ENCODE measurements around the gene DDAH2.

DNA sequence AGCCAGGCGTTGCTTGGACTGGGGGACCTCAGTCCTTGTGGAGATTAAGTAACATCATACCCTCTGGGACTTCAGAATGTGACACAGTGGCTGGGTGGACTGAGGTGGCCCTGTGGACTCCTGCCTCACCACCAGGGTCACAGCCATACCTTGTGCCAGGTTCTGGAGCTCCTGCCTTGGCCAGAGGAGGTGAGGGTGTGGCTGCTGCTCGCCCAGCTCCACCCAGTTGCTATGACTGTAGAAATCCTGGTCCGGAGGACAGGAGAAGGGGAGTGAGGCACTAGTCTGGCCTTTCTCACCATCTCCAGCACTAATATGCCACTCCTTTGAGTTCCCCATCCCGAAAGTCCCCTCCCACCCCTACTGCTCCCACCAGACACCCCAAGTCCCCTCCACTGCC lies 46.1 kb upstream of the DDAH2 start:
- TF ChIP-seq EP300 (IDR thresholded peaks at IDR 0.05; ENCODE audit: borderline replicate concordance) (no peak), YY1 (IDR thresholded peaks at IDR 0.05; ENCODE audit: low read depth) (no peak), FOXM1 (IDR thresholded peaks at IDR 0.05; ENCODE audit: borderline replicate concordance, low read depth) (no peak), NFIC (IDR thresholded peaks at IDR 0.05) (no peak), CREB1 (IDR thresholded peaks at IDR 0.05; ENCODE audit: low read depth) (no peak), TAF1 (IDR thresholded peaks at IDR 0.05; ENCODE audit: low read depth) (no peak), CEBPB (IDR thresholded peaks at IDR 0.05) (no peak), RAD21 (IDR thresholded peaks at IDR 0.05; ENCODE audit: low read depth) (no peak)
- TF ChIP-seq, protein P1, sequence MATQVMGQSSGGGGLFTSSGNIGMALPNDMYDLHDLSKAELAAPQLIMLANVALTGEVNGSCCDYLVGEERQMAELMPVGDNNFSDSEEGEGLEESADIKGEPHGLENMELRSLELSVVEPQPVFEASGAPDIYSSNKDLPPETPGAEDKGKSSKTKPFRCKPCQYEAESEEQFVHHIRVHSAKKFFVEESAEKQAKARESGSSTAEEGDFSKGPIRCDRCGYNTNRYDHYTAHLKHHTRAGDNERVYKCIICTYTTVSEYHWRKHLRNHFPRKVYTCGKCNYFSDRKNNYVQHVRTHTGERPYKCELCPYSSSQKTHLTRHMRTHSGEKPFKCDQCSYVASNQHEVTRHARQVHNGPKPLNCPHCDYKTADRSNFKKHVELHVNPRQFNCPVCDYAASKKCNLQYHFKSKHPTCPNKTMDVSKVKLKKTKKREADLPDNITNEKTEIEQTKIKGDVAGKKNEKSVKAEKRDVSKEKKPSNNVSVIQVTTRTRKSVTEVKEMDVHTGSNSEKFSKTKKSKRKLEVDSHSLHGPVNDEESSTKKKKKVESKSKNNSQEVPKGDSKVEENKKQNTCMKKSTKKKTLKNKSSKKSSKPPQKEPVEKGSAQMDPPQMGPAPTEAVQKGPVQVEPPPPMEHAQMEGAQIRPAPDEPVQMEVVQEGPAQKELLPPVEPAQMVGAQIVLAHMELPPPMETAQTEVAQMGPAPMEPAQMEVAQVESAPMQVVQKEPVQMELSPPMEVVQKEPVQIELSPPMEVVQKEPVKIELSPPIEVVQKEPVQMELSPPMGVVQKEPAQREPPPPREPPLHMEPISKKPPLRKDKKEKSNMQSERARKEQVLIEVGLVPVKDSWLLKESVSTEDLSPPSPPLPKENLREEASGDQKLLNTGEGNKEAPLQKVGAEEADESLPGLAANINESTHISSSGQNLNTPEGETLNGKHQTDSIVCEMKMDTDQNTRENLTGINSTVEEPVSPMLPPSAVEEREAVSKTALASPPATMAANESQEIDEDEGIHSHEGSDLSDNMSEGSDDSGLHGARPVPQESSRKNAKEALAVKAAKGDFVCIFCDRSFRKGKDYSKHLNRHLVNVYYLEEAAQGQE (IDR thresholded peaks at IDR 0.05; ENCODE audit: low read depth) = no peak
- TF ChIP-seq, protein P2, sequence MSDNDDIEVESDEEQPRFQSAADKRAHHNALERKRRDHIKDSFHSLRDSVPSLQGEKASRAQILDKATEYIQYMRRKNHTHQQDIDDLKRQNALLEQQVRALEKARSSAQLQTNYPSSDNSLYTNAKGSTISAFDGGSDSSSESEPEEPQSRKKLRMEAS (IDR thresholded peaks at IDR 0.05) = no peak

Data from Ishikawa (cell line).